Measurements from ENCODE around the gene FUT8. TPM values are rescaled to one million over a fixed set of nuclear protein-coding genes. Genes with fewer than 3 reads are reported as not detected.

Gene FUT8
- total RNA-seq, 1 experiment from 2014 or later: 33.0 TPM

DNA sequence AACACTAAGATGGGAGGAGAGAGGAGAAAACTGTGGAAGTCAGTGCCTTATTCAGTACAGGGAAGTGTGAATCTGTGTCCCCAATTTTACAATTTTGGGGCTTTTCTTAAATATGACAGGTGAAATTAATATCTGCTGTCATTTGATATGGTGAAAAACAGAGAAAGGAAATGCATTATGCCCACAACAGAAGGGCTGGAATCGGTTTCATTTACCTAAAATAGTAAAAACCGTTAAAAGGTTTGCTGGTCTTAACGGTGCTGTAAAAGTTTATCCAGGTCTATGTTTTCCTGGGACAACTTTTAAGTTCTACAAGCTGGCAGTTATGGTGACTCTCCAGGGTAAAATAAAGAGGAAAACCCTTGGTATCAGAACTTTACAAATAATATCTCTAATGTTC lies 310.8 kb downstream of the FUT8 start:
- H3K4me2 ChIP-seq (ENCODE audit: low read depth, low read length, poor library complexity, severe bottlenecking): no peak overlapping the region
- no peak overlapping the region for H3K27ac ChIP-seq (ENCODE audit: low read length)
- DNase-seq: no peak

DNA sequence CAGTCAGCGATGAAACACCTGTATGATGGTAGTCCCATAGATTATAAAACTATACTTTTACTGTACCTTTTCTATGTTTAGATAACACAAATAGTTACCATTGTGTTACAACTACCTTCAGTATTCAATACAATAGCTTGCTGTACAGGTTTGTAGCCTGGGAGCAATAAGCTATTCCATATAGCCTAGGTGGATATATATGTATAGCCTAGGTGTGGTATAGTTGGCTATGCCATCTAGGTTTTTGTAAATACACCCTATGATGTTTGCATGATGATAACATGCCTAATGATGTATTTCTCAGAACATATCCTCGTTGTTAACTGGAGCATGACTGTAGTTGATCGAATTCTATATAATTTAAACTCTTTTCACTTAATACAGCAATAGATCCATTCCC lies 316.1 kb downstream of the FUT8 start:
- H3K36me3 ChIP-seq (ENCODE audit: insufficient read depth, low read length): no peaks in the 10 kb centered on the region

More for the DNA sequence above, 310.8 kb downstream of the FUT8 start:
- H3K79me2 ChIP-seq (ENCODE audit: low read length): no peaks in the 10 kb centered on the region
- H2AFZ ChIP-seq (ENCODE audit: low read length): no peak overlapping the region
- no peaks in the 10 kb centered on the region for H3K4me1 ChIP-seq (ENCODE audit: low read length)
- H3K4me3 ChIP-seq (ENCODE audit: low read length): no peak overlapping the region
- H4K20me1 ChIP-seq (ENCODE audit: insufficient read depth, low read depth, low read length): no peaks in the 10 kb centered on the region
- no peaks in the 10 kb centered on the region for H3K36me3 ChIP-seq (ENCODE audit: insufficient read depth, low read length)
- H3K27me3 ChIP-seq (ENCODE audit: low read length): no peaks in the 10 kb centered on the region
- no peaks in the 10 kb centered on the region for H3K9me2 ChIP-seq (replicated peaks; ENCODE audit: insufficient read depth, low read length)
- H3K9me3 ChIP-seq (ENCODE audit: low read length): peaks cover 1% of the 10 kb centered on the region; the same call in 1 of the 2 replicates
- no peak overlapping the region for H3K9ac ChIP-seq (ENCODE audit: low read length)

DNA sequence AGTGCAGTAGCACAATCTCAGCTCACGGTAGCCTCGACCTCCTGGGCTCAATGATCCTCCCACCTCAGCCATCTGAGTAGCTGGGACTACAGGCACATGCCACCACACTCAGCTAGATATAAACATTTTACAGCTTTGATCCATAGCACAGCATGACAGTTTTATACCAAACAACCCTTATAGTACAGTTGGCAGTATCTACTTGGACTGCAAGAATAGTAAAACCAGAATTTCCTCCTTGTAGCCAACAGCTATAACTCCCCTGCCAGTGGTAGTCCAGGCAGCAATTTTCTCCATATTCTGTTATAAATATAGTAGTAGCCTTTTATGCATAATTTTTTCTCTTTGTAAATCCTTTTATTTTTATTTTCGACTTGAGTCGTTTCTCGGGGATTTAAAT lies 317.0 kb downstream of the FUT8 start:
- no peaks in the 10 kb centered on the region for H3K4me1 ChIP-seq (ENCODE audit: low read length)
- H3K27ac ChIP-seq (ENCODE audit: low read length): no peak overlapping the region
- H4K20me1 ChIP-seq (ENCODE audit: insufficient read depth, low read depth, low read length): no peaks in the 10 kb centered on the region
- H3K27me3 ChIP-seq (ENCODE audit: low read length): no peaks in the 10 kb centered on the region
- no peak overlapping the region for H3K4me2 ChIP-seq (ENCODE audit: low read depth, low read length, poor library complexity, severe bottlenecking)
- DNase-seq: no peak
- no peaks in the 10 kb centered on the region for H3K9me3 ChIP-seq (ENCODE audit: low read length)
- H3K36me3 ChIP-seq (ENCODE audit: insufficient read depth, low read length): no peaks in the 10 kb centered on the region
- H3K4me3 ChIP-seq (ENCODE audit: low read length): no peak overlapping the region
- no peak overlapping the region for H2AFZ ChIP-seq (ENCODE audit: low read length)
- no peaks in the 10 kb centered on the region for H3K79me2 ChIP-seq (ENCODE audit: low read length)
- H3K9me2 ChIP-seq (replicated peaks; ENCODE audit: insufficient read depth, low read length): no peaks in the 10 kb centered on the region
- H3K9ac ChIP-seq (ENCODE audit: low read length): no peak overlapping the region

More for the DNA sequence above, 316.1 kb downstream of the FUT8 start:
- no peak for DNase-seq
- Histone ChIP-seq H2AFZ (ENCODE audit: low read length) (no peak overlapping the region), H3K79me2 (ENCODE audit: low read length) (no peaks in the 10 kb centered on the region), H3K27ac (ENCODE audit: low read length) (no peak overlapping the region), H4K20me1 (ENCODE audit: insufficient read depth, low read depth, low read length) (no peaks in the 10 kb centered on the region), H3K27me3 (ENCODE audit: low read length) (no peaks in the 10 kb centered on the region), H3K9me2 (replicated peaks; ENCODE audit: insufficient read depth, low read length) (no peaks in the 10 kb centered on the region), H3K4me3 (ENCODE audit: low read length) (no peak overlapping the region), H3K4me2 (ENCODE audit: low read depth, low read length, poor library complexity, severe bottlenecking) (no peak overlapping the region), H3K9ac (ENCODE audit: low read length) (no peak overlapping the region), H3K4me1 (ENCODE audit: low read length) (no peaks in the 10 kb centered on the region), H3K9me3 (ENCODE audit: low read length) (no peaks in the 10 kb centered on the region)

DNA sequence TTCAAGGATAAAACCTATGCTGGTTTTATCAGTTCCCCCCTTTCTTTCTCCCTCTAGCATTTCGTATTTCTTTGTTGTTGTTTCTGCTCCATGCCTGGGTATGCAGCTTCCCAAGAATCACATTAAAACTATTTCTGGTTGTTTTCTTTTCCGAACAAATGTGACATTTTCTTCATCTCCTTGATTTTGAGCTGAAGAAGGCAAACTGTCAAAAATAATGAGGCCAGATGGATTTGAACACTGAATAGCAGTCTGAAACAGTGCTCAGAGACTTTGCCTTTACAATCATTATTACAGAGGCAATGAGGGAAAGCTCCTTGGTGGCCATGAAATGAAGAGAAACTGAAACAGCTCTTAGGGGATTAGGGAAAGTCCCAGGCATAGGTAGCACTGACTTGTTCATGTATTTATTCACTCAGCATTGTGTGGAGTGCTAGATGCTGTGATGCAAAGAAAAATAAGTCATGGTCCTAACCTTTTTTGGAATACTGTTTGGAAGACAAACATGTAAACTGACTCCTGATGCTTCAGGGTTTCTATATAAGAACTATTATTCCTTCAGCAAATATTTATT lies 319.5 kb downstream of the FUT8 start:
- Histone ChIP-seq H3K4me3 (ENCODE audit: low read length) (no peak overlapping the region), H3K9ac (ENCODE audit: low read length) (no peak overlapping the region), H3K4me2 (ENCODE audit: low read depth, low read length, poor library complexity, severe bottlenecking) (no peak overlapping the region), H3K79me2 (ENCODE audit: low read length) (no peaks in the 10 kb centered on the region), H3K9me2 (replicated peaks; ENCODE audit: insufficient read depth, low read length) (no peaks in the 10 kb centered on the region), H3K4me1 (ENCODE audit: low read length) (no peaks in the 10 kb centered on the region), H3K36me3 (ENCODE audit: insufficient read depth, low read length) (no peaks in the 10 kb centered on the region), H3K27me3 (ENCODE audit: low read length) (no peaks in the 10 kb centered on the region), H2AFZ (ENCODE audit: low read length) (no peak overlapping the region), H3K9me3 (ENCODE audit: low read length) (no peaks in the 10 kb centered on the region), H4K20me1 (ENCODE audit: insufficient read depth, low read depth, low read length) (no peaks in the 10 kb centered on the region), H3K27ac (ENCODE audit: low read length) (no peak overlapping the region)
- DNase-seq: no peak

DNA sequence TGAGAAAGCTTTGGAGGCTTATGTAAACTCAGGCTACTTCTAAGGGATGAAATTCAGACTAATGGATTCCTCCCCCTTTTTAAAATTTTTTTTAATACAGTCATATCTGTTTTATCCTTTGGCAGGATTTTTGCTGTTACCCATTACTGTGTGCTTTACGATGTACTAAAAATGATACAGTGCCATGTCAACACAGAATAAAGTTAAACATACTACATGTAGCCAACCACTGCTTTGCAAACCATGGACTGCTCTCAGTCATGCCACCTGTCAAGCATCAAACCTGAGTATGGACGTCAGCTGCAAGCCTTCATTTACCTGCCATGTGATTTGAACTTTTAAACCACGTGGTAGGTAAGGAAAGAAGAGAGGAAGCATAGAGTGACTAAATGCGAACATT lies 325.8 kb downstream of the FUT8 start:
- no peaks in the 10 kb centered on the region for H3K79me2 ChIP-seq (ENCODE audit: low read length)
- no peaks in the 10 kb centered on the region for H3K9me3 ChIP-seq (ENCODE audit: low read length)
- H3K27me3 ChIP-seq (ENCODE audit: low read length): no peaks in the 10 kb centered on the region
- H3K27ac ChIP-seq (ENCODE audit: low read length): no peak overlapping the region
- H4K20me1 ChIP-seq (ENCODE audit: insufficient read depth, low read depth, low read length): no peaks in the 10 kb centered on the region
- H3K36me3 ChIP-seq (ENCODE audit: insufficient read depth, low read length): no peaks in the 10 kb centered on the region
- DNase-seq: no peak
- no peak overlapping the region for H3K4me3 ChIP-seq (ENCODE audit: low read length)
- H3K9ac ChIP-seq (ENCODE audit: low read length): no peak overlapping the region
- H3K9me2 ChIP-seq (replicated peaks; ENCODE audit: insufficient read depth, low read length): no peaks in the 10 kb centered on the region
- no peak overlapping the region for H3K4me2 ChIP-seq (ENCODE audit: low read depth, low read length, poor library complexity, severe bottlenecking)
- no peak overlapping the region for H2AFZ ChIP-seq (ENCODE audit: low read length)
- H3K4me1 ChIP-seq (ENCODE audit: low read length): no peaks in the 10 kb centered on the region

DNA sequence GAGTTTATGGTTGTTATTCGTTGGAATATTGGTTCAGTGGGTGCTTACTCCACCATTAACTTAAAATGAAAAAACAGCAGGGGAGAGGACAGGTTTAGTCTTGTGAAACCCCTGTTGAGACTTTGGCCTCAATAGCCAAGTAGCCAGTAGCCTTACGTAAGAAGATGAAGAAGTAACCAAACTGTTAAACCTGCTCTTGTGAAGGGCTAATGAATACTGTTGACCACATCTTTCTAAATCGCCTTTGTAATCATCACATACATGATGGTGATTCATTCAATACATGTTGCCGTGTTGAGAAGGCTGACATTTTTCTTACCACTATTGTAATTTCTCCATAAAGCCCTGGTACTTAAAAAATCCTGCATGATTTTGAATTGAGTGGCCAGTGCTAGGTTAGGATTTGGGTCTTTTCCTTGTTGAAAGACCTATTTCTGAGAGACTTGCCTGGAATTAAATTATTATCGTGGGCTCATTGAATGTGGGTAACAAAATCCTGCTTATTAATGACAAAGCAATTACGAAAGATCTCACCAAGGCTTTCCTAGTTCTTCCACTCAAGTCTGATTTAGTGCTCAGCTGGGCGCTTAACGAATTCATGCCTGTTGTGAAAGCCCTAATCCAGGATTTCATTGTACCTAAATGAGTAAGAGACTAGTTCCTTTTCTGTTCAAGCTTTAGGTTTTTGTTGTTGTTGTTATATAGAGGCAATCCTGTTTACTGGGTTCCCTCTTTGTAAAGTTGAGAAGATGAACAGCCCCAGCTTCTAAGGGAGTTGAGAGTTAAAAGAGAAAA lies 333.1 kb downstream of the FUT8 start:
- no peaks in the 10 kb centered on the region for H3K9me2 ChIP-seq (replicated peaks; ENCODE audit: insufficient read depth, low read length)
- H4K20me1 ChIP-seq (ENCODE audit: insufficient read depth, low read depth, low read length): no peaks in the 10 kb centered on the region
- no peak overlapping the region for H3K9ac ChIP-seq (ENCODE audit: low read length)
- H3K4me1 ChIP-seq (ENCODE audit: low read length): no peaks in the 10 kb centered on the region
- no peaks in the 10 kb centered on the region for H3K27me3 ChIP-seq (ENCODE audit: low read length)
- H3K36me3 ChIP-seq (ENCODE audit: insufficient read depth, low read length): no peaks in the 10 kb centered on the region
- H3K4me3 ChIP-seq (ENCODE audit: low read length): no peak overlapping the region
- DNase-seq: no peak
- no peaks in the 10 kb centered on the region for H3K9me3 ChIP-seq (ENCODE audit: low read length)
- no peaks in the 10 kb centered on the region for H3K79me2 ChIP-seq (ENCODE audit: low read length)
- no peak overlapping the region for H3K4me2 ChIP-seq (ENCODE audit: low read depth, low read length, poor library complexity, severe bottlenecking)
- H2AFZ ChIP-seq (ENCODE audit: low read length): no peak overlapping the region
- H3K27ac ChIP-seq (ENCODE audit: low read length): no peak overlapping the region

DNA sequence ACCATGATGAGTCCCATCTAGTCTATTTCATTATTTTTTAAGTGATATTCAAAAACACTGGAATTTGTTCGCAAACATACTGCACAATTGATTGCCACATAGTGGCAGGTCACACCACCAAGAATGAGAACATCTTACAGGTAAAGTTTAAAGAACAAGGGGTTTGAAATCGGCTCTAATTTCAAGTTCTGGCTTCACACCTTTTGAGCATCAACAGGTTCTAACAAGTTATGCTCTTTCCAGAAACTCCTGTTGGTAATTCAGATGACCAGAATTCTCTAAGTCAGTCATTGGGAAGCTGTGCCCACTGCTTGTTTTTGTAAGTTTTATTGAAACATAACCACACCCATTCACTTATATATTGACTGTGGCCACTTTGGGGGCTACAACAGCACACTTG lies 336.3 kb downstream of the FUT8 start:
- DNase-seq: no peak
- H3K4me2 ChIP-seq (ENCODE audit: low read depth, low read length, poor library complexity, severe bottlenecking): no peak overlapping the region
- H3K4me3 ChIP-seq (ENCODE audit: low read length): no peak overlapping the region
- H3K27ac ChIP-seq (ENCODE audit: low read length): no peak overlapping the region
- H2AFZ ChIP-seq (ENCODE audit: low read length): no peak overlapping the region
- no peaks in the 10 kb centered on the region for H3K27me3 ChIP-seq (ENCODE audit: low read length)
- no peaks in the 10 kb centered on the region for H4K20me1 ChIP-seq (ENCODE audit: insufficient read depth, low read depth, low read length)
- H3K79me2 ChIP-seq (ENCODE audit: low read length): no peaks in the 10 kb centered on the region
- no peak overlapping the region for H3K9ac ChIP-seq (ENCODE audit: low read length)
- no peaks in the 10 kb centered on the region for H3K9me3 ChIP-seq (ENCODE audit: low read length)
- no peaks in the 10 kb centered on the region for H3K36me3 ChIP-seq (ENCODE audit: insufficient read depth, low read length)
- H3K4me1 ChIP-seq (ENCODE audit: low read length): no peaks in the 10 kb centered on the region
- H3K9me2 ChIP-seq (replicated peaks; ENCODE audit: insufficient read depth, low read length): no peaks in the 10 kb centered on the region

DNA sequence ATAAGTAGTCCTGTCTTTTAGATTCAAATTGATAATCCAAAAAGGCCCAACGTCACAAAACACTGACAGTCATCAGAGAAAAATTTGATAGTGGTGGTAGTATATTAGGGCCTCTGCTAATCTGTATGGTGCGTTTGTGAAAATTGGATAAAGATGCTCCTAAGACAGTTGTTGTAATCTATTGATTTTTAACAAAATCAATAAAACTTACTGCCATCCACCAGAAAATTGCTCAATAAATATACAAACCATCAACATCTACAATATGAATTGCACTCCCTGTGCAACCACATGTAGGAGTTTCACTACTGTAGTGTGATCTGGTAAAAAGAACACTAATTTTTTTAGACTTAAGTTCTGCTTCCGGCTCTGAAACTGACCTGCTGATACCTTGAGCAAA lies 336.8 kb downstream of the FUT8 start:
- H3K4me2 ChIP-seq (ENCODE audit: low read depth, low read length, poor library complexity, severe bottlenecking): no peak overlapping the region
- H3K4me3 ChIP-seq (ENCODE audit: low read length): no peak overlapping the region
- H3K4me1 ChIP-seq (ENCODE audit: low read length): no peaks in the 10 kb centered on the region
- no peak for DNase-seq
- H4K20me1 ChIP-seq (ENCODE audit: insufficient read depth, low read depth, low read length): no peaks in the 10 kb centered on the region
- H3K27me3 ChIP-seq (ENCODE audit: low read length): no peaks in the 10 kb centered on the region
- no peaks in the 10 kb centered on the region for H3K36me3 ChIP-seq (ENCODE audit: insufficient read depth, low read length)
- H3K9me3 ChIP-seq (ENCODE audit: low read length): no peaks in the 10 kb centered on the region
- H2AFZ ChIP-seq (ENCODE audit: low read length): no peak overlapping the region
- H3K27ac ChIP-seq (ENCODE audit: low read length): no peak overlapping the region
- no peaks in the 10 kb centered on the region for H3K9me2 ChIP-seq (replicated peaks; ENCODE audit: insufficient read depth, low read length)
- no peak overlapping the region for H3K9ac ChIP-seq (ENCODE audit: low read length)
- no peaks in the 10 kb centered on the region for H3K79me2 ChIP-seq (ENCODE audit: low read length)
